GM19324 (cell line): ENCODE data around the gene ATP1A4.

Experiments
- ATAC-seq: cut with Tn5 transposase; IDR thresholded peaks from one replicate; pipeline ENCODE4 v1.9.1; 2021; ENCODE audit warnings: mild to moderate bottlenecking, moderate library complexity; ENCODE audit not compliant: unreplicated experiment, low FRiP score

The ATP1A4 gene

GRCh38 chr1:160221089-160221488 is 69.7 kb downstream of the ATP1A4 start:
- ATAC-seq: no peak

GRCh38 chr1:160222546-160222945 is 71.1 kb downstream of the ATP1A4 start:
- ATAC-seq: no peak

DNA sequence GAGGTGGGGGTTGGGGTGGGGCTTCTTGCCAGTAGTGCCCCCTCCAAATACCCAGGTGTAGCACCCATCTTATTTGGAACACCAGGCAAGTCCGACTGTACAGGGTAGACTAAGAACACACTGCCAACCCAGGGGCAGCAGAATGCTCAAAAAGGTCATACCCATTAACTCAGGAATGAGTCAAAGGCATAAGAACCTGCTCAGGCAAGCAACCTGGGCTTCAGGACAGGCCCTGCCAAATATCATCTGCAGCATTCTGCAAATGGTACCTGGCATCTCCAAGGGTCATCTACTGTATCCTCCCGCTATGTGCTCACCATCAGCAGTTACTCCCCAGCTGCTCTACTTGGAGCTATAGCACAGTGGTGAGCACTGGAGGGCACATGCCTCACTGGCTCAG is 73.2 kb downstream of the ATP1A4 start:
- ATAC-seq: no peak

DNA sequence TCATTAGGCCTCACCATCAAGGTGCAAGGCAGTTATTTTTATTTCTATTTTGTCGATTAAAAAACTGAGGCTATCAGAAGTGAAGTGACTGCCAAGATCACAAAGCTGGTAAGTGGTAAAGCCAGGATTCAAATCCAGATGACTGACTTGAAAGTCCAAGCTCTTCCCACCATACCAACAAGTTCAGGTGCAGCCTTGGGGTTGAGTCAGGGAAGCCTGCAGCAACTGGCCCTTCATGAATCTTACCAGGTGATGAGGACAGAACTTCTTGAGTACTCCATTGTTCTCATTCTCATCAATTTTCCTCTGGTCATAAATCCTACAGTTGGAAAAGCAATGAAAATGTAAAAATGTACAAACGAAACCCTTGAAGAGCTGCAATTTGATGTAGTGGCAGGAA is 73.9 kb downstream of the ATP1A4 start:
- no peak for ATAC-seq

GRCh38 chr1:160226623-160227022 is 75.2 kb downstream of the ATP1A4 start:
- ATAC-seq: no peak

GRCh38 chr1:160227034-160227433 is 75.6 kb downstream of the ATP1A4 start:
- ATAC-seq: no peak

DNA sequence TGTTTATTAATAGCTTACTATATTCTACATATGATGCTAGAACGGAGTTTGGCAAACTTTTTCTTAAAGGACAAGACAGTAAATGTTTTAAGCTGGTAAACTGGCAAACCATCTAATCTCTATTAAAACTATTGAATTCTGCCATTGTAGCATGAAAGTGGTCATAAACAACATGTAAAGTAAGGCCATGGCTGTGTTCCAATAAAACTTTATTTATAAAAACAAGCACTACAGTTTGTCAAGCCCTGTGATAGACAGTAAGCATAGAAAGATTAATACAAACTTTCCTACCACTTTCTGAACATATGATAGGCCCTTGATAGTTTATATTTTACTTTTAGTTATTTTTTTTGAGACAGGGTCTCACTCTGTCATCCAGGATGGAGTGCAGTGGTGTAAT is 76.2 kb downstream of the ATP1A4 start:
- no peak for ATAC-seq

DNA sequence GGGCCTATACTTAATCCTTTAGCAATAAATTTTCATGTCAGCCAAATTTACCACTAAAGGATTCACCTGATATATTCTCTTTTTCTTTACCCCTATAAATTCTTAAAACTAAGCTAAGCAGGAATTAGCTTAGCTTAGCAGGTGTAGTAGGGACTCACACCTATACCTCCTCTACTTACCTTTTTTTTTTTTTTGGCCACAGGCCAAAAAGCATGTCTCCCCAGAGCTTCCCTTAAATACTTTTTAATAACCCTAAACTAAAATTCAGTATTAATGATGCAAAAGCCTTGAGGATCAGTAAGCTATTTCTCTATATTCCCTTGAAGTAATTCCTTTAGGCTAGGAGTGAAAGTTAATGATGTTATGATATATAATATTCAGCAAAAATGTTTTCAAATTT is 77.0 kb downstream of the ATP1A4 start:
- ATAC-seq: no peak

DNA sequence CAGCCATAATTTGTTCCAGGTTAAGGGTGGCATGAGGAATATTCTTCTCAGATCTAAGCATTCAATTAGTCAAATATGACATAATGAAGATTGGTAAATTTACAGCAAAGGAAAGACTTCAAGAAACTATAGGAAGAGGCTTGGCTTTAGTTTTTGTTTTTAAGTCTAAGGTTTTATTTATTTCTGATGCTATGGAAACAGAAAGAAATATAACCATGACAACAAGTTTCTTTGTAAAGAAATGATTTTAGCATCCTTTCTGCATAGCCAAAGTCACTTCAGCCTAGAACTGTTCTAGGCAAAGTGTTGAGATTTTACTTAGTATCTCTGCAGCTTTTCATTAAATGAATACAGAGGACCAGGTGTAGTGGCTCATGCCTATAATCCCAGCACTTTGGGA is 81.5 kb downstream of the ATP1A4 start:
- no peak for ATAC-seq
